Kidney (tissue), 14 donors: Measurements from ENCODE around the gene ITPK1. TPM values are rescaled to one million over a fixed set of nuclear protein-coding genes. Genes with fewer than 3 reads are reported as not detected.

ENCODE experiments used
- DNase-seq, 5 donors: peaks; one replicate each; pipeline ENCODE4 v3.0.0-alpha.2; 2013 to 2020
- FAIRE-seq: peaks from 2 replicates; lab custom pipeline; 2012; peaks lifted over from hg19 to GRCh38; lab: Jason Lieb, UNC
- H3K27ac ChIP-seq, 2 donors: one replicate each; pipeline ENCODE4 v1.7.0; 2013; ENCODE audit warnings: low read depth in 2 of 2, low read length in 2 of 2, inconsistent platforms in 1 of 2
- H3K27me3 ChIP-seq: one replicate; pipeline ENCODE4 v1.7.1; 2013; ENCODE audit warnings: low read length, inconsistent platforms; ENCODE audit not compliant: control insufficient read depth, insufficient read depth
- H3K36me3 ChIP-seq, 3 donors: one replicate each; pipeline versions ENCODE4 v1.7.0 to v1.7.1; 2013; ENCODE audit warnings: low read length in 3 of 3, control low read depth in 1 of 3, inconsistent platforms in 1 of 3; ENCODE audit not compliant: insufficient read depth in 3 of 3, control insufficient read depth in 2 of 3
- H3K4me1 ChIP-seq, 3 donors: one replicate each; pipeline versions ENCODE4 v1.7.0 to v1.7.1; 2013; ENCODE audit warnings: low read length in 3 of 3, inconsistent platforms in 1 of 3, low read depth in 1 of 3; ENCODE audit not compliant: control insufficient read depth in 2 of 3, insufficient read depth in 2 of 3
- H3K4me3 ChIP-seq, 3 donors: one replicate each; pipeline versions ENCODE4 v1.7.0 to v1.8.1; 2013; ENCODE audit warnings: low read length in 3 of 3, control low read depth in 1 of 3, inconsistent platforms in 1 of 3
- H3K9ac ChIP-seq, 3 donors: one replicate each; pipeline versions ENCODE4 v1.7.0 to v1.7.1; 2013; ENCODE audit warnings: low read length in 3 of 3, control low read depth in 1 of 3, inconsistent platforms in 1 of 3
- H3K9me3 ChIP-seq, 3 donors: one replicate each; pipeline versions ENCODE4 v1.7.0 to v1.7.1; 2013; ENCODE audit warnings: low read length in 3 of 3, control low read depth in 1 of 3, inconsistent platforms in 1 of 3; ENCODE audit not compliant: control insufficient read depth in 2 of 3, insufficient read depth in 1 of 3
- intact Hi-C: fragments of 100-400 bp; cut with DNase I; formaldehyde crosslinking; loops from one replicate; pipeline ENCODE4 v1.11.1; 2022
- polyA plus RNA-seq: library from polyadenylated mRNA; stranded (reverse); fragments of 350-450 nt; fragmentation: Illumina TruSeq; extraction: RNeasy Lipid Tissue Mini Kit (QIAGEN cat#74804); gene quantifications from one replicate; pipeline ENCODE4 v1.2.3, GENCODE V29; 2014; ENCODE audit warnings: low read depth, low replicate concordance; ENCODE audit not compliant: insufficient read depth
- total RNA-seq: library from RNA; stranded (reverse); fragmentation: NEBNext Ultra II Directional; extraction: Animal tissue kit (Norgen Biotek cat#: 25700); gene quantifications from one replicate; pipeline ENCODE4 v1.2.1, GENCODE V29; 2021
- TF ChIP-seq, protein P1 (sequence below): IDR thresholded peaks from 3 replicates; pipeline ENCODE4 v1.5.1; 2012; ENCODE audit warnings: mild to moderate bottlenecking, moderate library complexity, borderline replicate concordance; ENCODE audit not compliant: insufficient read depth; ENCODE audit errors: extremely low read depth
- donor health status: control.
- donor health status: control.
- donor health status: control.
- donor health status: control.
- donor health status: control.
- donor health status: DM: yes; HTN: yes; CAD: no.
- donor health status: Normal renal cell carcinoma (clear cell type).

Gene ITPK1
- total and polyA plus RNA-seq, 2 donors from 2014 or later: 43.6 to 92.0 TPM

- peak overlapping the region; percentile 30 to 82 (median 74) for H3K9ac ChIP-seq
- H3K27me3 ChIP-seq: no peaks in the 10 kb centered on the region
- intact Hi-C loops: no loop called here
- H3K4me3 ChIP-seq: peak overlapping the region; percentile 68 to 84 (median 68)
- H3K9me3 ChIP-seq: no peaks in the 10 kb centered on the region
- TF ChIP-seq, protein P1, sequence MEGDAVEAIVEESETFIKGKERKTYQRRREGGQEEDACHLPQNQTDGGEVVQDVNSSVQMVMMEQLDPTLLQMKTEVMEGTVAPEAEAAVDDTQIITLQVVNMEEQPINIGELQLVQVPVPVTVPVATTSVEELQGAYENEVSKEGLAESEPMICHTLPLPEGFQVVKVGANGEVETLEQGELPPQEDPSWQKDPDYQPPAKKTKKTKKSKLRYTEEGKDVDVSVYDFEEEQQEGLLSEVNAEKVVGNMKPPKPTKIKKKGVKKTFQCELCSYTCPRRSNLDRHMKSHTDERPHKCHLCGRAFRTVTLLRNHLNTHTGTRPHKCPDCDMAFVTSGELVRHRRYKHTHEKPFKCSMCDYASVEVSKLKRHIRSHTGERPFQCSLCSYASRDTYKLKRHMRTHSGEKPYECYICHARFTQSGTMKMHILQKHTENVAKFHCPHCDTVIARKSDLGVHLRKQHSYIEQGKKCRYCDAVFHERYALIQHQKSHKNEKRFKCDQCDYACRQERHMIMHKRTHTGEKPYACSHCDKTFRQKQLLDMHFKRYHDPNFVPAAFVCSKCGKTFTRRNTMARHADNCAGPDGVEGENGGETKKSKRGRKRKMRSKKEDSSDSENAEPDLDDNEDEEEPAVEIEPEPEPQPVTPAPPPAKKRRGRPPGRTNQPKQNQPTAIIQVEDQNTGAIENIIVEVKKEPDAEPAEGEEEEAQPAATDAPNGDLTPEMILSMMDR: peak; percentile 18
- H3K27ac ChIP-seq: peak overlapping the region; percentile 75 to 82
- DNase-seq (peak in 2 of 5 donors; percentile 20 to 83), FAIRE-seq (no peak)
- peaks cover 0 to 22% (median 15%) of the 10 kb centered on the region in 3 donors for H3K4me1 ChIP-seq
- no peaks in the 10 kb centered on the region for H3K36me3 ChIP-seq
Observed at GRCh38 chr14:93114713-93115068, 1.0 kb downstream of the ITPK1 start.

DNA sequence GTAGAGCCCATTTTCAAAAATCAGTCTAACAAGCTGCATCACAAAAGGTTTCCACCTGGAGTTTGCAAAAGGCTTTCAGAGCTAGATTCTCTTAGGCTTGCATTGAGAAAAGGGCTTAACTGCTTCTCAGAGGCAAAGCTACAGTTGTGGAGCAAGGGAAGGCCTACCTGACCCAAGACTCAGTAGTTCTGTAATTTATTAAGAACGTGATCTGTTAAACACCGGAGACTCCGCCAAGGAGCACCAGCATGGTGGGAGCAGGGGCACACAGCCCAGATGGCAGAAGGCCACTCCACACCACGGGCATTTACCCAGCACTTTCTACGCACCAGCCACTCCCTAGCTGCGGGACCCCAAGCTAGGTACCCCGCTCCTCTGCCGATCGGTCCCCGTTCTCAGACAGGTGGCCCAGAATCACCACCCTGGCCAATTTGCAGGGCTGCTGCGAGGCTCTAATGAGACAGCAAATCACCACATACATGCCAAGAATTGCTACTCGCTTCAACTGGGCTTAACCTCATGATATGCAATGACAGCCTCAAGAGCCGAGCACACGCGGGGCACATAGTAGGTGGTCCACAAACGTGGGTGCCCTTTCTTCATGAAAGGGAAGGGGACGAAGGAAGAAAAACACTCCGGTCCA lies 1.5 kb downstream of the ITPK1 start:
- Histone ChIP-seq H3K9me3 (no peaks in the 10 kb centered on the region), H3K4me1 (peaks cover 0 to 22% (median 15%) of the 10 kb centered on the region in 3 donors), H3K4me3 (peak overlapping the region; percentile 68 to 84 (median 68)), H3K27ac (peak overlapping the region; percentile 75 to 82), H3K9ac (peak overlapping the region; percentile 30 to 82 (median 74)), H3K27me3 (no peaks in the 10 kb centered on the region), H3K36me3 (no peaks in the 10 kb centered on the region)
- no peak for FAIRE-seq
- peak in 2 of 5 donors; percentile 13 to 15 for DNase-seq
- TF ChIP-seq, protein P1: no peak
- intact Hi-C loops: no loop called here

DNA sequence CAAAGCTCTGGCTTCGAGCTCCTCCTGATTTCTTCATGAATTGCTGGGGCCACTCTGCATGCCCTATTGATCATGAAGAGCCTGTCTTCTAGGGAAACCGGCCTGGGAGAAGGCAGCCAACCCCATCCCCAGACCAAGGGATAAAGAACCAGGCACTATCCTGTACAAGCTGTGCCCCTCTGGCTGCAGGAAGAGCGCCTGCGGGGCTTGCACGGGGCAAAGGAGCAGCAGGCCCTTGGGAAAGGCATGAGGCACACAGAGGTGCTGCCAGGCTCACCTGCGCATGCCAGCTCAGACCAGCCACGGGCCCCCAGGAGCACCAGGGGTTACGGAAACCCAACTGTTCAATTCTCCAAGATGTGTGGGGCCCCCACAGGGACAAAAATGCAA lies 2.1 kb downstream of the ITPK1 start:
- Histone ChIP-seq H3K4me3 (peak overlapping the region in 2 of 3 donors; percentile 68 to 84), H3K27ac (peak overlapping the region; percentile 43 to 82), H3K27me3 (no peaks in the 10 kb centered on the region), H3K4me1 (peaks cover 0 to 22% (median 15%) of the 10 kb centered on the region in 3 donors), H3K9ac (peak overlapping the region in 1 of 3 donors; percentile 82), H3K36me3 (no peaks in the 10 kb centered on the region), H3K9me3 (no peaks in the 10 kb centered on the region)
- FAIRE-seq: no peak
- TF ChIP-seq, protein P1: no peak
- intact Hi-C loops: no loop called here
- DNase-seq: no peak
